ENCODE data around the gene CHRND. TPM values are rescaled to one million over a fixed set of nuclear protein-coding genes. Genes with fewer than 3 reads are reported as not detected.

The CHRND gene
- total and polyA plus RNA-seq, 2 of the 8 experiments (the other 6 are each of a cell fraction or from before 2014, with no cell fraction given), result 0.24 TPM; not detected in 1

GRCh38 chr2:232479341-232480200 lies 46.4 kb upstream of the CHRND start:
- no peak overlapping the region for H3K4ac ChIP-seq (replicated peaks; ENCODE audit: insufficient read length, low read depth, low read length)
- no peak overlapping the region for H3K27ac ChIP-seq (ENCODE audit: low read depth, low read length)
- H3K14ac ChIP-seq (ENCODE audit: insufficient read length), result no peak overlapping the region
- H3K23me2 ChIP-seq (ENCODE audit: low read depth, low read length), result no peaks in the 10 kb centered on the region
- H3K18ac ChIP-seq (ENCODE audit: extremely low read depth, low read length), result no peak overlapping the region
- no peak overlapping the region for H2AFZ ChIP-seq (ENCODE audit: low read length)
- no peak overlapping the region for H2BK120ac ChIP-seq (replicated peaks; ENCODE audit: low read depth, low read length)
- H3K56ac ChIP-seq (replicated peaks; ENCODE audit: insufficient read length, low read depth, low read length), result no peak overlapping the region
- H3K79me2 ChIP-seq (ENCODE audit: control insufficient read depth in 1 of 2, insufficient read depth in 2 of 2, low read length in 2 of 2), result no peaks in the 10 kb centered on the region
- no peak overlapping the region for H3K23ac ChIP-seq (ENCODE audit: insufficient read length)
- H4K91ac ChIP-seq (replicated peaks; ENCODE audit: insufficient read length, low read length), result no peak overlapping the region
- 83% methylated on average over 19 of the region's 21 CpGs; no CpG with 5 or more reads in 1 of the 2 experiments for WGBS, 2 experiments (ENCODE audit: extremely low coverage in 1 of 2, insufficient coverage in 1 of 2, insufficient read length in 1 of 2, insufficient replicate concordance in 2 of 2, low coverage in 1 of 2, low lambda C conversion rate in 2 of 2, missing lambda C conversion rate in 1 of 2)
- no peak overlapping the region for H2BK5ac ChIP-seq (ENCODE audit: low read depth, low read length)
- DNase-seq (ENCODE audit: low read depth in 1 of 2, low spot score in 2 of 2) (no peak), FAIRE-seq (no peak)
- no peaks in the 10 kb centered on the region for H3K9me3 ChIP-seq (ENCODE audit: insufficient read depth in 2 of 2, low read depth in 1 of 2, low read length in 1 of 2)
- peaks cover 2 to 8% of the 10 kb centered on the region in 2 experiments for H4K20me1 ChIP-seq (replicated peaks in 1 of 2; ENCODE audit: control insufficient read depth in 1 of 2, insufficient read depth in 2 of 2, low read length in 2 of 2)
- no peak overlapping the region for H3K4me2 ChIP-seq (ENCODE audit: insufficient read depth in 1 of 2, low read depth in 2 of 2, low read length in 2 of 2)
- no peak overlapping the region for H3K4me3 ChIP-seq (ENCODE audit: extremely low read depth in 1 of 4, insufficient read depth in 2 of 4, low read depth in 3 of 4, low read length in 4 of 4)
- no peak overlapping the region for H2BK15ac ChIP-seq (ENCODE audit: low read length)
- H4K5ac ChIP-seq (ENCODE audit: insufficient read length, low read depth, low read length), result no peak overlapping the region
- H3K79me1 ChIP-seq (ENCODE audit: low read depth, low read length), result no peaks in the 10 kb centered on the region
- no peak overlapping the region for H3K9ac ChIP-seq (replicated peaks in 1 of 4; ENCODE audit: extremely low read depth in 1 of 4, low read depth in 3 of 4, low read length in 3 of 4)
- peaks cover 7 to 11% (median 8%) of the 10 kb centered on the region in 4 experiments for H3K27me3 ChIP-seq (replicated peaks in 1 of 4; ENCODE audit: control insufficient read depth in 3 of 4, extremely low read depth in 1 of 4, insufficient read depth in 3 of 4, low read length in 3 of 4)
- ChIA-PET POLR2A (ENCODE audit: partially characterized antibody) (no interaction called here), CTCF (ENCODE audit: partially characterized antibody) (interaction anchor here (0.5 to 1.0 kb wide), 2 partner anchors 13 to 502 kb away, joined by 3 to 4 read pairs; no protein-coding TSS in a partner anchor)
- H4K8ac ChIP-seq (ENCODE audit: extremely low read depth, insufficient read depth, low read length), result no peak overlapping the region
- H3K4me1 ChIP-seq (replicated peaks in 1 of 4; ENCODE audit: control insufficient read depth in 3 of 4, insufficient read depth in 4 of 4, low read length in 3 of 4), result no peaks in the 10 kb centered on the region; a peak in 1 of 7 replicates
- no peak overlapping the region for H2AK5ac ChIP-seq (ENCODE audit: low read depth, low read length)
- no peak overlapping the region for H2BK20ac ChIP-seq (ENCODE audit: low read length)
- no peaks in the 10 kb centered on the region for H3K36me3 ChIP-seq (ENCODE audit: control insufficient read depth in 2 of 4, insufficient read depth in 4 of 4, low read length in 3 of 4)
- no peak overlapping the region for H2BK12ac ChIP-seq (ENCODE audit: low read depth, low read length)
- TF ChIP-seq NRF1 (IDR thresholded peaks at IDR 0.05; ENCODE audit: low read depth, low read length), result no peak
- TF ChIP-seq EP300 (IDR thresholded peaks at IDR 0.05; ENCODE audit: borderline replicate concordance in 1 of 2, low read depth in 2 of 2, low read length in 2 of 2), result no peak
- TF ChIP-seq POLR2AphosphoS5 (IDR thresholded peaks at IDR 0.05; ENCODE audit: low read depth, low read length), result no peak
- TF ChIP-seq CBX8 (IDR thresholded peaks at IDR 0.05; ENCODE audit: borderline replicate concordance, low read depth, low read length), result no peak
- TF ChIP-seq KDM4A (IDR thresholded peaks at IDR 0.05; ENCODE audit: low read depth, low read length, severe bottlenecking), result no peak
- no peak for TF ChIP-seq MAFK (IDR thresholded peaks at IDR 0.05; ENCODE audit: low read depth, low read length)
- peak in 1 of 2 experiments; percentile 26; a peak in 1 of 4 replicates for TF ChIP-seq RAD21 (IDR thresholded peaks at IDR 0.05 in 1 of 2, conservative IDR thresholded peaks at IDR 0.05 in 1 of 2; ENCODE audit: low read depth in 2 of 2, low read length in 2 of 2)
- no peak for TF ChIP-seq ZNF274 (IDR thresholded peaks at IDR 0.05; ENCODE audit: borderline replicate concordance, extremely low read depth, low read length)
- TF ChIP-seq ATF3 (IDR thresholded peaks at IDR 0.05; ENCODE audit: insufficient read depth, low read depth, low read length), result no peak
- TF ChIP-seq SP4 (IDR thresholded peaks at IDR 0.05; ENCODE audit: low read length), result no peak
- TF ChIP-seq BCL11A (IDR thresholded peaks at IDR 0.05; ENCODE audit: low read depth in 2 of 2, low read length in 2 of 2), result no peak
